Colon (tissue), 2 donors: ENCODE measurements around the gene PRKCE.
"Not testable (repeated sequence)": the region's sequence is repeated elsewhere in the genome, so short reads cannot be mapped to it uniquely, and the experiment has no call there.

Source experiments
- FAIRE-seq: peaks from 2 replicates; lab custom pipeline; 2012; peaks lifted over from hg19 to GRCh38; lab: Jason Lieb, UNC
- donor health status: control.
- donor health status: control.

Gene PRKCE

DNA sequence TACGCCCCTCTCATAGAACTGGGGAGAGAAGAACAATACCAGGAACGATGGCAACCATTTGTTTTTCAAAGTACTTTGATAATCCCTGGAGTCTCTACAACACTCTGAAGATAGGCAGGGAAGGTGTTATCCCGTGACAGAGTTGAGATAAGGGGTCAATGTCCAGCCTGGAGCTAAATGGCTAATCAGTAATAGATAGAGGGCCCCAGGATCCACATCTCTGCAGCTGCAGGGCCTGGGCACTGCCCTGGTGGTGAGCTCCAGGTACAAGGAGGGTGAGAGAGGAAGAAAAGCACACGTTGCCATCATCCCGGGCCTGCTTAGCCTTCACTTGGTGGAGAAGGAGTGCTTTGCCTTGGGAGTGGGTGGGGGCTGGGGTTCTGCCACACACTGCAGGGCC lies 260.6 kb downstream of the PRKCE start:
- FAIRE-seq = no peak

DNA sequence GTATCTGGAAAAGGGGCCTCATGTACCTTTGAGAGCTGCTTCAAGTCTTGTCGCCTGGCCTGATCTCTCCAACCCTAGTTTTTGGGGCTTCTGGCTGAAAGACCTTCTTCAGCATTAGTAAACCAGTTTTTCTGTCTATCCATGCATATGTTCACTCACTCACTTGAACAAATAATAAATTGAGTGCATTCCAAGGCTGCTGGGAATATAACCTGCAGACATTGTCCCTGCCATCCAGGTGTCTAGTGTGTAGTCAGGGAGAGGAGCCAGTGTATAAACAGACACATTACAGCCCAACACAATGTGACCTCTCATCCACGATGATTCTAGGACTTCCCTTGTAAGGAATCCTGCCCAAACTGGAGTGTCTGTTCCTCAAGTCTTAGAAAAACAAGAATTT lies 262.1 kb downstream of the PRKCE start:
- no peak for FAIRE-seq

DNA sequence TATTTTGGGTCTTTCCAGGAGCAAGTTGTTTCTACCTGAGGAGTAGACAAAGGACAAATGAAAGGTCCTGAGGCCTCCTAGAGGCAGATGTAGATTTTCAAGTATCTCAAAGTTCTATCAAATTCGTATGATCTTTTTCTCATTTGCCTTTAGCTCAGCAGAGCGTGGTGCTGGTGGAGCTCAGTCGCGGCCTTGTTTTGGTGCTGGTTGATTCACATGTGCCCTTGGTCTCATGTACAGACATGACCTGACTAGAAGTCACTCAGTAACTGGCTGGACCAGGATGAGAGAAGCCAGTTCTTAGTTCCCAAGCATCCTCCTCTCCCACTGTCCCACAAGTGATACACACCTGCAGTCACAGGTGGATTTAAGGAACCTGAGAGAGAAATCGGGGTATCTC lies 264.0 kb downstream of the PRKCE start:
- FAIRE-seq = no peak

DNA sequence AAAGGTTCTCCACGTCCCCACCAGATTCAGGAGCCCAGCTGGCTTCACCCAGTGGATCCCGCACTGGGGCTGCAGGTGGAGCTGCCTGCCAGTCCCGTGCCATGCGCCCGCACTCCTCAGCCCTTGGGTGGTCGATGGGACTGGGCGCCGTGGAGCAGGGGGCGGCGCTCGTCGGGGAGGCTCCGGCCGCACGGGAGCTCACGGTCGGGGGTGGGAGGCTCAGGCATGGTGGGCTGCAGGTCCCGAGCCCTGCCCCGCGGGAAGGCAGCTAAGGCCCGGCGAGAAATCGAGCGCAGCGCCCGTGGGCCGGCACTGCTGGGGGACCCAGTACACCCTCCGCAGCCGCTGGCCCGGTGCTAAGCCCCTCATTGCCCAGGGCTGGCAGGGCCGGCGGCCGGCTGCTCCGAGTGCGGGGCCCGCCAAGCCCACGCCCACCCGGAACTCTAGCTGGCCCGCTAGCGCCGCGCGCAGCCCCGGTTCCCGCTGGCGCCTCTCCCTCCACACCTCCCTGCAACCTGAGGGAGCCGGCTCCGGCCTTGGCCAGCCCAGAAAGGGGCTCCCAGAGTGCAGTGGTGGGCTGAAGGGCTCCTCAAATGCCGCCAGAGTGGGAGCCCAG lies 266.2 kb downstream of the PRKCE start:
- FAIRE-seq = not testable (repeated sequence)

DNA sequence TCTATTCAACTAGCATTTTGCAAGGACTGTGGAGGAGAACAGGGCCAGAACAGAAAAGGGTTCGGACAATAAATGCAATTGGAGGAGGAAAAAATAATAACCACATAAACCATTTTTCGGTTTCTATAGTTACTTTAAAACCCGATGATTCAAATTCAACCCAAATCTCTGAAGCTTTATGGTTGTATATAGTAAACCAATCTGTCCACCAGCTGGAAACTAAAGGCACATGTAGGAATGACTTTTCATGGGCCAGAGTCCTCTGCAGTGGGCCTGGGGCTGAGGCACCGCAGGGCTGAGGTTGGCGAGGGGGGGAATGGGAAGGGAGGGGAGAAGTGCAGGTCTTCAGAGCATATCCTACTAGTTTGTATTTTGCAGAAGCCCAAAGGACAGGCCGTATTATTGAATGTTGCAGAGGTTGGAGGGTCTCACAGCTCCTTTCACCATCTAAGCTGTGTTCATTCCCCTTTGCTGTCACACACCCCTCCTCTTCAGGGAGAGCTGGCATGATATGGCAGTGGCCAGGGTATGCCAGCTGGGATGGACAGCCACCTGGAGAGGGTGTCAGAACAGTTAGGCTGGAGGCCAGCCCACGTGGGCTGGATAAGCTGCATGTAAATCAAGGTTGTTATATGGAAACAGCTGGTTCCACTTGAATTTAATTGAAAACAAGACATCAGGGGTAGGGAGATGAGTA lies 267.1 kb downstream of the PRKCE start:
- no peak for FAIRE-seq

DNA sequence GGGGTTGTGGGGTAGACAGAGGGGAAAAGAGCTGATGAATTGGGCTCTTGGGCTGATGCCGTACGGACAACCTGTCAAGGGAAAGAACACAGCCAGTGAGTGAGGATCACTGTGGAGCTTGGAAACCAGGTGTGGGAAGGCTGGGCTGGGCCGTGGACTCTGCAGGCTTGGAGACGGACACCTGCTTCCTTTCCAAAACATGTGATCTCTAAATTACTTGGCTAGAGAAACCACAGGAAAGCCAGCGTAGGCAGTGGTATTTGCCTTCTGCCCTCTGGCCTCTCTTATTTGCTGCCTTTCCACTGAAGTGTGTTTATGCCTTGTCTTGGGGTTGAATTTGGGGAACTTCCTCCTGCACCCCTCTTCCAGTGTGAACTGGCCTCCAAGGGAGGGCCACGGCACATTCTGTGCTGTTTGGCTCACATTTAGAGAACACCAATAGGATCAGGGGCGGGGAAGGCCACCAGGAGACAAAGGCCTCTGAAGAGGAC lies 267.7 kb downstream of the PRKCE start:
- FAIRE-seq = no peak

DNA sequence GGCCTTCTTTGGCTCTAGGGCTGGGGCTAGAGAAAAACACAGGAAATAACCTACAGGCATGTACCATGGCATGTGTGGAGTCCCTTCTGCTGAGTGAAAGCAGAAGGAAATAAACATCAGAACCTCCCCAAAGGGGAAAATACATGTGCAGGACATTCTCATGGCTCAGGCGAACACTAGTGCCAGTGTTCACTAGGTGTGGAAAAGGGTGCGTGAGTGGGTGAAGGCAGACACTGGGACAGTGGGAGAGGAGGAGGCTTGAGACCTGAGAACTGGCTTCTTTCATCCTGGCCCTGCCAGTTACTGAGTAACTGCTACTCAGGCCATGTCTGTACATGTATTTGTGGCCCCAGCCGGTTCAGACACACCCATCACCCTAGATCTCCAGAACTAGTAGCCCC lies 268.2 kb downstream of the PRKCE start:
- no peak for FAIRE-seq

DNA sequence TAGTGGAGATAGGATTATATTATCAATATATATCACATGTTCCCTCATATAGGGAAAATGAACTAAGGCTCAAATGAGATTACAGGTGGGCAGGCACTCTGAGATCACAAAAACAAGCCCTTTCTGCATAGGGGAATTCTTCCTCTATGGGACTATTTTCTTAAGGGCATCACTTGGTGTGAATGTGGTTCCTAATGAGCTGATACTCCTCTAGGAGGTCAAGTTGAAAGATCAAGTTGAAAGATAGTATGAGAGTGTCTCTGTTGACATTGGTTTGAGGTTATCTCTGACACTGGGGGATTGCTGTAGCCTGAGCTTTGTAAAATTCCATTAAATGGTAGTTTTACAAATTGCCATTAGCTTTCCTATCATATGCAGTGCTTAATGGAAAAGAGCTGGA lies 270.4 kb downstream of the PRKCE start:
- no peak for FAIRE-seq

DNA sequence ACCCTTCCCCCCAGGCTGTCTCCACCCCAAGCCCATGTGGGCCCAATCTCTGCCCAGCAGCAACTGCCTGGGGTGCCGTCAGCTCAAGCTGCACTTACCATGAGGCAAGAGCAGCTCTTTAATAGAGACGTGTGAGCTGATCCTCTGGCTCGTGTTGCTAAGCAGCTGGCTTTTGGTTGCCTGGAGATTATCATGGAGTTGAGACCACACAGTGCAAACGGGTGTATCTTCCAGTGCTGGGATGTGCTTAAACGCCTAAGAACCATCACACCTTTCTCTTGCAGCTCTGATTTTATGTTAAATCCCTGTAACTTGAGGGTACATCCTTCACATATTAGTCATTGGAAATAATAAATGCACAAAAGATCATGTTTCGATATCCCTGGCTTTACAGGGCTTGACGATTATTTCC lies 271.1 kb downstream of the PRKCE start:
- FAIRE-seq = no peak

DNA sequence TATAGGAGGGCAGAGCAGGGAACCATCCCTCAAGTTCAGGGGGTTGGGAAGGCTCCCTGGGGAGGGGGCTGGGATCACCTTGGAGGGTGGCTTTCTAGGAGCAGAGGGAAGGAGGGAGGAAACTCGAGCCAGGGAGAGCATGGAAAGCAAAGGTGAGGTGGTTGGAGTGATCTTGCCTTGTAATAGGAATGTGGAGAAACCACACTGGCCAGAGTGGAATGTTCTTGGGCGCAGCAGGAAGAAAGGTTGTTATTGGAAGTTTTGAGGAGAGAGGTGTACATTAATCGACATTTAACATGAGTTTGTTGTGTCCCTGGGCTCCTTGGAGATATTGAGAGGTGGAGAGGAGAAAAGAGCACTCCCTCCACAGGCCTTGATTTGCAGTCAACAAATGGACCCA lies 272.2 kb downstream of the PRKCE start:
- no peak for FAIRE-seq

DNA sequence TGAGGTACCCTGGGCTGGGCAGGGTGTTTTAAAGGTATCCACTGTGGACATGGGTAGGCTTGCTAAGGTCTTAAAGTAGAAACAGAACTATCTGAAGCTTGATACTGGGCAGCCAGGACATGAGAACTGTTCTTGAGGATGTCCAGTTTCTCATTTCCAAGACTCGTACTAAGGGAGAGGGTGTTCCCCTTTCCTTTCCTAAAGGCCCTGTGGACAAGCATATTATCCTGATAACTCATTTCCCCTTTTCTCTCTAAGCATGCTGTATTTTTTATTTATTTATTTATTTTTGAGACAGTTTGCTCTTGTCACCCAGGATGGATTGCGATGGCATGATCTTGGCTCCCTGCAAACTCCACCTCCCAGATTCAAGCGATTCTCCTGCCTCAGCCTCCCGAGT lies 273.6 kb downstream of the PRKCE start:
- no peak for FAIRE-seq

DNA sequence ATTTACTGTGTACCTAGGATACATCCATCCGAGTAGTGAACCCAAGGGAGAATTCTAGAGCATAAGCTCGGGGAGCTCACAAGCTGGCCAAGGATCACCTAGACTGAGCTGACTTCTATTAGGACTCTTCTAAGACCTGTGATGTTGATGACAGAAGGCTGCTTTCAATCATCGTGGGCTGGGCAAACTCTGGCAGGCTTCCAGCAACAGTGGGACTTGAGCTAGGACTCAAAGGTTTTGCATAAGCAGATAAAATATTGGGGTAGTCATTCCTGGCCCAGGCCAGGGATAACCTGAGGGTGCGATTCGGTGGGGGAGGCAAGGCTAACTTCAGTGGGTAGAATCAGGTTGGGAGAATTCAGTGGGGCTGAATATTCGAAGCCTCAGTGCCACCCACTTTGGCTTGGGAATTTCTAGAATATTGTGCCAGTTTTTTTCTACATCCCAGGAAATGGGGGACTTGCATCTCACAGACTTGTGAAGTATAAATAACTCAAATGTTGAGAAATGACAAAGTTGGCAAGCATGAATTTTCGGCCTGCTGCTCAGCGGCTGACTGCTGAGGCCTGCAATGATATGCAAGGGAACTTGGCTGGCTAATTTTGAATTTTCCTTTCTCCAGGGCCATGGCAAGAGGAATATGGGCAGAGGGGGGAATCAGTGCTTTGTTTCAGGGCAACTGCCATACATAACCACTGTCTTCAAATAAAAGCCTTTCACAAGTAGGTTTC lies 274.3 kb downstream of the PRKCE start:
- no peak for FAIRE-seq

DNA sequence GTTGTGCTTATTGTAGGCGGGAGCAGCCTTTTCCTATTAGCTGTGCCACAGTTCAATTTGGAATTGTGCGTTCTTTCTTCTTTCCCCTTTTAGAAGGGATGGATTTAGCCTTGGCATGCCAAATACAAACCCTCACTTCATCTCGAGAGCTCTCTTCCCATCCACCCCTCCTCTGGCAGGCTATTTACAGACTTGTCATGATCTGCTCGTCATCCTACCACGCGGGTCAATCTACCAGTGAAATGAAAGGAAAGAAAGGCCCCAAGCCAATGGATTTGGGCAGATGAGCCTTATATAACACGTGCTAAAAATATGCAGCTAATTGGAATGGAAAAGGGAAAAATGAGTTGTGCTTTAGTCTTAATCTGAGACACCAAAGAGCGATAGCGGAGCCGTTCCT lies 277.5 kb downstream of the PRKCE start:
- FAIRE-seq = no peak

DNA sequence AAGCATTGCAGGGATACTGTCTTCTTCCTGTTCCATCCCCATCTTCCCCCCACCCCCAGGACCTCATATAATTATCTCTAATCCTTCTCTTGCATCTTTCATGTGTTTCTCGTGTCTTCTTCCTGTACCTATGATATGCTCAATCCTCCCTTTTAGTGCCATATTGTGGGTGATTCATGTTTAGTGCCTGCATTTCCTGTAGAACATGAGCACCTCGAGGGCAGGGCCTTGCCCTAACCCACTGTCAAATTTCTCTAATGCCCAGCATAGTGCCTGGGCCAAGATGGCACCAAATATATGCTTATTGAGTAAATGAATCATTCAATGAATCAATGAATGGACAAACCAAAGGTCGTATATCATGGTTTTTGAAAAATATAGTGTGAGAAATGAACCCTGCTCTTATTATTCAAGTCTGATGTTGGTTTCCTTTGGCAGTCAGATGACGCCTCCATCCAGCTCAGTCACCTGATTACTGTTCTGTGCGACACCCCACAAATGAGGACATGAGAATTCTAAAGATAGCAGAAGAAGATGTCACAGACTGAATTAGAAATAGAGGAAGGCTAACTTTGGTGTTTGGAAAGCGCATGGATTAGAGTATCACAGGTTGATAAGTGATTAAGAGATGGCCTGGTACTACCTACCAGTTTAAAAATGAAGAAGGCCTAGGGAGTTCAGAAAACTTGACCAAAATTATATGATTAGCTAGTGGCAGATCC lies 278.4 kb downstream of the PRKCE start:
- no peak for FAIRE-seq

DNA sequence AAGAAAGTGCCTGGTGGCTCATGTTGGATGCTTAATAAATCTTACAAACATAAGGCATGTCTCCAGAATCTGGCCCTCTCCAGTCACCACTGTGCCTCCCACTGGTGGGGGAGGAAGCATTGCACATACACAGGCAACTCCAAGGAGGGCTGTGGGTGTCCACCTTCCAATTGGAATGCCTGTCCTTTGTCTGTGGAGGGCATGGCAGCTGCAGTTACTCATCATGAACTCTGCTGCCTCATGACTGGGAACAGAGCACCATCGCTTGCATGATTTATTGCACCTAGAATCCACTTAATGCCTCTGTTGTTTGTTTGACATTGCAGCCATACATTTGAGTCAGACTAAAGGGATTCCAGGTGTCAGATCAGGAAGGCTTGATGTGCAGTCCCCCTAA lies 278.9 kb downstream of the PRKCE start:
- no peak for FAIRE-seq

DNA sequence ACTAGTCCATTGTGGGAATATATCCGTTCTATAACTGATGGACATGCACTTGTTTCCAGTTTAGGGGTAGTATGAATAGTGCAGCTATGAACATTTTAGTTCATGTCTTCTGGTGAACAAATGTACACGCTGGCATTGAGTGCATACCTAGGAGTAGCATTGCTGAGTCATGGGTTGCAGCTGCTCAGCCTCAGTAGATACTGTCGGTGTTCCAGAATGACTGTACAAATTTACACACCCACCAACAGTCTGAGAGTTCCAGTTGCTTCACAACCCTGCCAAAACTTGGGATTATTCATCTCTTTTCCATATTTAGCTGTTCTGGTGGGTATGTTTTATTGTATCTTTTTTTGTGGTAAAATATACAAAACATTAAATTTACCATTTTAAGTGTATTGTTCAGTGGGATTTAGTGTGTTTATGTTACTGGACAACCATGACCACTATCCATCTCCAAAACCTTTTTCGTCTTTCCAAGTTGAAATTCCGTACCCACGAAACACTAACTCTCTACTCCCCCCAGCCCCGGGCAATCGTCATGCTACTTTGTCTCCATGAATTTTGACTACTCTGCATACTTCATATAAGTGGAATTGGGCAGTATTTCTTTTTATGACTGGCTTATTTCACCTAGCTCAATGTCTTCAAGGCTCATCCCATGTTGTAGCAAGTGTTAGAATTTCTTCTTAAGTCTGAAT lies 281.0 kb downstream of the PRKCE start:
- no peak for FAIRE-seq

DNA sequence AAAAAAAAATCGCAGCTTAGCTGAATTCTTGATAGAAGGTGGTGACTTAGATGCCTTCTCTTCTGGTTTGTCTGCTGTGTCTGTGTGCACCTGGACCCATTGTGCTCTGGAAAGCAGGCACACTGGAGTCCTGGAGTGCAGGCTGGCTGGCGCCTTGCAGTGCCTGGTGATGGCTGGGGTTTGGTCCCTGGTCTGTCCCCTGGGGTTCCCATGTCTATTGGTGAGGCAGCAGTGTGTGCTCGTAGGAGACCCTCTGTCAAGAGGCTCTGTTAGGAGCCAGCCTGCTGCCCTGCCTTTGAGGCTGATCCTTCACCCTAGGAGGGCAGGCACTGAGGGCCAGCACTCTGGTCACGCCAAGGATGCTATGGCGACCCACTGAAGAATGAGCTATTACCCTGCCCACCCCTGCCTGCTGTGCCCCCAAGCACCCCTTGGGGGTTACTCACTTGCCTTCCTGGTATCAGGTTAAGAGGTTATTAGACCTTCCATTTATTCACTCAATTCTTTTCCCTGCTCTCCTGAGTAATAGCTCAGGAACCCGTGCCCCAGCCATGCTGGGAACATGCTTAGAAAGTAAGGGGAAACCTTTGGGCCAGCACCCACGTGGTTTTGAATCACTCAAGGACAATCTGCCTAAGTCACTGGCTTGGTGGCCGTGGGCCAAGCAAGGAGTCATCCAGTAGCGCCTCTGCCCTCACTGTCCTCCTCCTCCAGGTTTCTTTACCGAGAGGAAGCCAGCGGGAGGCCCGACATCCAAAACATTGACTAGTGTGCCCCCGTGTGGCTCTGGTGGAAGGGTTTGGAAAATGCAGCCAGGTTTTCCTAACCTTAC lies 284.5 kb downstream of the PRKCE start:
- FAIRE-seq = no peak

DNA sequence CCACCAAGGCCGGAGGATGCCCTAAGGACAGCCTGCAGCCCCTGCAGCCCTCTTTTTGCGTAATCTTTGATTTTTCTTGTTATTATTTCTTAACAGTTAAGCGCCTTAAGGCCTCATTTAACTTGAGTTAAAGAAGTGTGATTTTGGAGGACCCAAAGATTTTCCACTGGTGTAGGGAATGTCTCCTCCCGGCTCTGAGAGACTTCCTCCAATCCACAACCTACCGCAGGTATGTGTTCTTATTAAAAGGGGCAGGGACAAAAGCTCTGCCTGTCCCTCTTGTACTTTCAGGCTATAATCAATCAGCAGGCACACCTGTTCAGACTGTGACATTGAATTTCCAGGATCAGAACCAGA lies 285.1 kb downstream of the PRKCE start:
- no peak for FAIRE-seq

DNA sequence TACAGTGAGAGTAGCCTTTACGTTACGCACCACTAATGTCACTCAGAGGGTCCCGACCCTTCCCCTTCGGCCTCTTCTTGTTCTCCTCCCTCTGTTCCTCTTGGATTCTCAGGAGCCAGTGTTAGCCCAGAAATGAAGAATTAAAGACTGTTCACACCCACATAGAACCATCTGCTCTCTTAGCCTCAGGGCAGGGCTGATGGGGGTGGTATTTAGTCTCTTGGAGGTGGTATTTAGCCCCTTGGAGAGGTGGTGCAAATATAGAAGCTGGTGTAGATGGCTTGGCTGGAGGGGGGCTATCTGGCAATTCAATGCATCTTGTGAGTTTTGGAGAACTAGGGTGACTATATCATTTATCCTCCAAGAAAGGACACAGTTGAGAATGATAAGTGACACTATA lies 286.5 kb downstream of the PRKCE start:
- no peak for FAIRE-seq

DNA sequence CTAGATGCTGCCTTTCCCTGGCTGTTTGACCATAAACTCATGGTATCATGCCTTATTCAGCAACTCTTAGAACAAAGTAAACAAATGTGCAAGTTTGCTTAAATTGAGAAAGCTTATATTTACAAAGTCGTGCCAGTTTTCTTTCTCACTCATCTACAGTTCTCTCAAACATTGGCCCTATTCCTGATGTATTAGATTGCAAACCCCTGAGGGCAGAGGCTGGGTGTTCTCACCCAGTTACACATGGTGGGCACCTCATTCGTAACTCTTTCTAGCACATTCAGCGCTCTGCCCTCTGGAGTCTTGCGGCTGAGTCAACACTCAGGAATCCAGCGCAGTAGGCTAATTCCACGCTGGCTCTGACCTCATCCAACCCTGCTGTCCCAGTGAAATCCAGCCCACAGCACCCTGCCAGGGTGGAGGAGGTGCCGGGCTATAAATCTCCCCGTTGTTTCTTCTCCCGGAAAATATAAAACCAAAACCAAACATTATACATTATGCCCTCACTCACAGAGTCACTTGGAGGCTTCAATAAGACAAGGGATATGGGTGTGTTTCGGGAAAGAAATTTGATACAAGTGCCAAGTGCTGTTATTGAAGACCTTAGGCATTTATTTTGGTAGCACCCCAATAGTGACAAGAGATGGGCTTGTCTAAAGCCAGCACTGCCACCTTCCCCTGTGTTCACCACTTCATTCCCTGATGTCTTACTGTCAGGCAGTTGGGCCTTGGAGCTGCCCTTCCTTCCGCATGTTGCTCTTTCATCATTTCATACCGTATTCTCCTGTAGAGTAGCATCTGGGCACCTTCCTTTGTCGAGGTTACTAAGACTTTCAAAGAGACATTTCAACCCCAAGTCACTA lies 287.4 kb downstream of the PRKCE start:
- no peak for FAIRE-seq
